Measurements from ENCODE around the gene IFNK. TPM values are rescaled to one million over a fixed set of nuclear protein-coding genes. Genes with fewer than 3 reads are reported as not detected.

Gene IFNK
- total RNA-seq, 1 experiment from 2014 or later, result not detected

DNA sequence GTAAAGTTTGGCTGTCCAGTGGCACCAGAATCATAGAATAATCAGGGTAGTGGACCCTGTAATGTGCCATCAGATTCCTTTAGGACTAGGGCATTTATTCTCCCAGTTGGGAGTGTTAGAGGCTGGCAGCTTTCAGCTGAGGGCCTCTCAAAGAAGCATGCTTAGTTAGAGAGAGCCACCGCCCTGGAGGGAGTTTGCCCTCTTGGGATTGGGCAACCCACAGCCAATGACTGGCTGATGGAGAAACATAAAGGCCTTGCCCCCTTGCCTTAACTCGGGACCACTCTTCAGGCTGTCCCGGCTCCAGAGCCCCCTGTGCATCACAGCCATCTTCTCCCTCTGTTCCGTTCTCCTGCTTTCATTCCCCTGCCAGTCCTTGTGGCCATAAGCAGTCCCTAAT lies 20.5 kb upstream of the IFNK start:
- Histone ChIP-seq H3K27ac (ENCODE audit: low read depth, low read length) (no peak overlapping the region), H3K9me2 (ENCODE audit: insufficient read depth) (no peaks in the 10 kb centered on the region), H3K27me3 (ENCODE audit: insufficient read depth, low read length) (peaks cover 1% of the 10 kb centered on the region; the same call in 1 of the 2 replicates), H3K9me3 (ENCODE audit: control insufficient read depth in 1 of 2, insufficient read depth in 1 of 2, low read depth in 1 of 2, low read length in 2 of 2) (no peaks in the 10 kb centered on the region), H4K20me1 (ENCODE audit: insufficient read depth) (no peaks in the 10 kb centered on the region), H3K9ac (ENCODE audit: low read length) (no peak overlapping the region), H3K4me1 (ENCODE audit: control insufficient read depth in 1 of 2, insufficient read depth in 2 of 2, low read length in 2 of 2) (peaks cover 6 to 10% of the 10 kb centered on the region in 2 experiments; a peak in 3 of 4 replicates), H2AFZ (ENCODE audit: low read depth, low read length, poor library complexity, severe bottlenecking) (no peak overlapping the region), H3K36me3 (ENCODE audit: control insufficient read depth in 1 of 2, insufficient read depth in 2 of 2, low read length in 2 of 2) (no peaks in the 10 kb centered on the region), H3K4me3 (replicated peaks in 1 of 2; ENCODE audit: low read depth in 1 of 2, low read length in 2 of 2) (no peak overlapping the region), H3K79me2 (ENCODE audit: insufficient read depth, low read length) (no peaks in the 10 kb centered on the region), H3K4me2 (ENCODE audit: low read length) (no peak overlapping the region)
- no TSS peak for BruUV-seq (replicated peaks)
- TF ChIP-seq ELF1 (IDR thresholded peaks at IDR 0.05; ENCODE audit: borderline replicate concordance, low read depth) (no peak), ZFX (IDR thresholded peaks at IDR 0.05) (no peak)
- CTCF ChIA-PET, result no interaction called here
- POLR2A ChIA-PET, result no interaction called here
- RAD21 ChIA-PET (ENCODE audit: low non-redundant PET in 1 of 2, low total read pairs in 2 of 2, uncharacterized antibody in 2 of 2, unreplicated experiment in 2 of 2), result no interaction called here
- ATAC-seq, result no peak
- intact Hi-C loops (cut with micrococcal nuclease), result no loop called here
- no peak for DNase-seq (ENCODE audit: low read depth, low spot score)

DNA sequence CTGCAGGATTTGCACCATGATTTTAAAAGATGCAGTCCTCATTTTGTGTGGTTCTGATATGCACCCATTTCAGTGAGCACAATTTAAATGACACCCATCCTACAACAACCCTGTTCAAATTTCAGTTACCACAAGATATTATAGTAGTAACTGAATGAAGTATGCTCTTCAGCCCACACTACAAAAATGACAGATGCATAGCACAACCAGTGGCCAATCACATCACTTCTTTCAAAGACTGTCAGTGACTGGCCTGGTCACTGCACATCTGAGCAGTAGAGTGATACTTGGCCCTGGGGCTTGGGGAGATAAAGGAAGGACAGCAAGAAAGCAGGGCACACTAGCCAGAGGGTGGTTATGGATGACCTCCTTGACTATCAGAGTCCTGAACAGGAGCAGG lies 19.8 kb upstream of the IFNK start:
- Histone ChIP-seq H3K79me2 (ENCODE audit: insufficient read depth, low read length) (no peaks in the 10 kb centered on the region), H3K9me2 (ENCODE audit: insufficient read depth) (no peaks in the 10 kb centered on the region), H3K36me3 (ENCODE audit: control insufficient read depth in 1 of 2, insufficient read depth in 2 of 2, low read length in 2 of 2) (no peaks in the 10 kb centered on the region), H2AFZ (ENCODE audit: low read depth, low read length, poor library complexity, severe bottlenecking) (no peak overlapping the region), H3K27me3 (ENCODE audit: insufficient read depth, low read length) (peaks cover 5% of the 10 kb centered on the region; the same call in 1 of the 2 replicates), H3K4me3 (replicated peaks in 1 of 2; ENCODE audit: low read depth in 1 of 2, low read length in 2 of 2) (no peak overlapping the region), H3K4me2 (ENCODE audit: low read length) (no peak overlapping the region), H4K20me1 (ENCODE audit: insufficient read depth) (no peaks in the 10 kb centered on the region), H3K9ac (ENCODE audit: low read length) (no peak overlapping the region), H3K9me3 (ENCODE audit: control insufficient read depth in 1 of 2, insufficient read depth in 1 of 2, low read depth in 1 of 2, low read length in 2 of 2) (no peaks in the 10 kb centered on the region), H3K27ac (ENCODE audit: low read depth, low read length) (no peak overlapping the region), H3K4me1 (ENCODE audit: control insufficient read depth in 1 of 2, insufficient read depth in 2 of 2, low read length in 2 of 2) (peaks cover 3 to 8% of the 10 kb centered on the region in 2 experiments; a peak in 3 of 4 replicates)
- no peak for ATAC-seq
- BruUV-seq (replicated peaks), result no TSS peak
- intact Hi-C loops (cut with micrococcal nuclease), result no loop called here
- ChIA-PET POLR2A (no interaction called here), RAD21 (ENCODE audit: low non-redundant PET in 1 of 2, low total read pairs in 2 of 2, uncharacterized antibody in 2 of 2, unreplicated experiment in 2 of 2) (no interaction called here), CTCF (no interaction called here)
- TF ChIP-seq JUND (IDR thresholded peaks at IDR 0.05) (no peak), ZFX (IDR thresholded peaks at IDR 0.05) (no peak), YY1 (IDR thresholded peaks at IDR 0.05; ENCODE audit: extremely low read depth, insufficient replicate concordance, low read depth, low read length) (no peak), EZH2 (IDR thresholded peaks at IDR 0.05) (no peak), SRF (IDR thresholded peaks at IDR 0.05; ENCODE audit: low read depth) (no peak), EZH2phosphoT487 (IDR thresholded peaks at IDR 0.05; ENCODE audit: borderline replicate concordance) (no peak), ZNF274 (IDR thresholded peaks at IDR 0.05; ENCODE audit: low read depth, low read length) (no peak), EGR1 (IDR thresholded peaks at IDR 0.05; ENCODE audit: low read depth) (no peak), SIN3A (IDR thresholded peaks at IDR 0.05; ENCODE audit: low read depth) (no peak), FOSL1 (IDR thresholded peaks at IDR 0.05; ENCODE audit: low read depth) (no peak), ELF1 (IDR thresholded peaks at IDR 0.05; ENCODE audit: borderline replicate concordance, low read depth) (no peak), POLR2AphosphoS5 (IDR thresholded peaks at IDR 0.05; ENCODE audit: low read depth, low read length) (no peak), CEBPB (IDR thresholded peaks at IDR 0.05; ENCODE audit: low read depth) (no peak), SP1 (IDR thresholded peaks at IDR 0.05; ENCODE audit: low read depth) (no peak)
- TF ChIP-seq, protein P1, sequence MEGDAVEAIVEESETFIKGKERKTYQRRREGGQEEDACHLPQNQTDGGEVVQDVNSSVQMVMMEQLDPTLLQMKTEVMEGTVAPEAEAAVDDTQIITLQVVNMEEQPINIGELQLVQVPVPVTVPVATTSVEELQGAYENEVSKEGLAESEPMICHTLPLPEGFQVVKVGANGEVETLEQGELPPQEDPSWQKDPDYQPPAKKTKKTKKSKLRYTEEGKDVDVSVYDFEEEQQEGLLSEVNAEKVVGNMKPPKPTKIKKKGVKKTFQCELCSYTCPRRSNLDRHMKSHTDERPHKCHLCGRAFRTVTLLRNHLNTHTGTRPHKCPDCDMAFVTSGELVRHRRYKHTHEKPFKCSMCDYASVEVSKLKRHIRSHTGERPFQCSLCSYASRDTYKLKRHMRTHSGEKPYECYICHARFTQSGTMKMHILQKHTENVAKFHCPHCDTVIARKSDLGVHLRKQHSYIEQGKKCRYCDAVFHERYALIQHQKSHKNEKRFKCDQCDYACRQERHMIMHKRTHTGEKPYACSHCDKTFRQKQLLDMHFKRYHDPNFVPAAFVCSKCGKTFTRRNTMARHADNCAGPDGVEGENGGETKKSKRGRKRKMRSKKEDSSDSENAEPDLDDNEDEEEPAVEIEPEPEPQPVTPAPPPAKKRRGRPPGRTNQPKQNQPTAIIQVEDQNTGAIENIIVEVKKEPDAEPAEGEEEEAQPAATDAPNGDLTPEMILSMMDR (IDR thresholded peaks at IDR 0.05 in 2 of 3, conservative IDR thresholded peaks at IDR 0.05 in 1 of 3; ENCODE audit: borderline replicate concordance in 1 of 3, insufficient read depth in 1 of 3, low read depth in 2 of 3, low read length in 2 of 3), result no peak
- TF ChIP-seq, protein P2, sequence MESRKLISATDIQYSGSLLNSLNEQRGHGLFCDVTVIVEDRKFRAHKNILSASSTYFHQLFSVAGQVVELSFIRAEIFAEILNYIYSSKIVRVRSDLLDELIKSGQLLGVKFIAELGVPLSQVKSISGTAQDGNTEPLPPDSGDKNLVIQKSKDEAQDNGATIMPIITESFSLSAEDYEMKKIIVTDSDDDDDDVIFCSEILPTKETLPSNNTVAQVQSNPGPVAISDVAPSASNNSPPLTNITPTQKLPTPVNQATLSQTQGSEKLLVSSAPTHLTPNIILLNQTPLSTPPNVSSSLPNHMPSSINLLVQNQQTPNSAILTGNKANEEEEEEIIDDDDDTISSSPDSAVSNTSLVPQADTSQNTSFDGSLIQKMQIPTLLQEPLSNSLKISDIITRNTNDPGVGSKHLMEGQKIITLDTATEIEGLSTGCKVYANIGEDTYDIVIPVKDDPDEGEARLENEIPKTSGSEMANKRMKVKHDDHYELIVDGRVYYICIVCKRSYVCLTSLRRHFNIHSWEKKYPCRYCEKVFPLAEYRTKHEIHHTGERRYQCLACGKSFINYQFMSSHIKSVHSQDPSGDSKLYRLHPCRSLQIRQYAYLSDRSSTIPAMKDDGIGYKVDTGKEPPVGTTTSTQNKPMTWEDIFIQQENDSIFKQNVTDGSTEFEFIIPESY (IDR thresholded peaks at IDR 0.05; ENCODE audit: extremely low read depth, insufficient replicate concordance, low read length), result no peak
- TF ChIP-seq, protein P3, sequence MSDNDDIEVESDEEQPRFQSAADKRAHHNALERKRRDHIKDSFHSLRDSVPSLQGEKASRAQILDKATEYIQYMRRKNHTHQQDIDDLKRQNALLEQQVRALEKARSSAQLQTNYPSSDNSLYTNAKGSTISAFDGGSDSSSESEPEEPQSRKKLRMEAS (IDR thresholded peaks at IDR 0.05), result no peak
- TF ChIP-seq, protein P4, sequence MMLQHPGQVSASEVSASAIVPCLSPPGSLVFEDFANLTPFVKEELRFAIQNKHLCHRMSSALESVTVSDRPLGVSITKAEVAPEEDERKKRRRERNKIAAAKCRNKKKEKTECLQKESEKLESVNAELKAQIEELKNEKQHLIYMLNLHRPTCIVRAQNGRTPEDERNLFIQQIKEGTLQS (IDR thresholded peaks at IDR 0.05), result no peak
- DNase-seq (ENCODE audit: low read depth, low spot score), result no peak
